H1 (cell line): ENCODE measurements around the gene ING5. TPM values are rescaled to one million over a fixed set of nuclear protein-coding genes. Genes with fewer than 3 reads are reported as not detected.

Experiments
- CHD1 ChIP-seq: IDR thresholded peaks from 2 replicates; pipeline ENCODE4 v1.6.1; 2012; ENCODE audit warnings: low read depth, low read length, improper control_type of control experiment
- CHD2 ChIP-seq: IDR thresholded peaks from 2 replicates; pipeline ENCODE4 v1.6.1; 2012; ENCODE audit warnings: low read length, improper control_type of control experiment
- CHD7 ChIP-seq: fragments of 300-600 bp; sonication (generic); IDR thresholded peaks from 2 replicates; pipeline ENCODE4 v1.7.1; 2012; ENCODE audit warnings: low read length, moderate library complexity, mild to moderate bottlenecking, inconsistent platforms; ENCODE audit not compliant: insufficient replicate concordance
- CREB1 ChIP-seq: IDR thresholded peaks from 2 replicates; pipeline ENCODE4 v1.6.1; 2012; ENCODE audit warnings: inconsistent platforms
- EZH2 ChIP-seq: fragments of 200-600 bp; sonication (generic); IDR thresholded peaks from 2 replicates; pipeline ENCODE4 v1.7.1; 2012; ENCODE audit warnings: low read depth, mild to moderate bottlenecking, moderate library complexity, low read length, inconsistent platforms; ENCODE audit not compliant: severe bottlenecking
- GTF2F1 ChIP-seq: IDR thresholded peaks from 2 replicates; pipeline ENCODE4 v1.6.1; 2012; ENCODE audit warnings: low read depth, low read length, improper control_type of control experiment, borderline replicate concordance
- JUND ChIP-seq: IDR thresholded peaks from 2 replicates; pipeline ENCODE4 v1.6.1; 2011; ENCODE audit warnings: mild to moderate bottlenecking, improper control_type of control experiment, low read length
- POU5F1 ChIP-seq: IDR thresholded peaks from 2 replicates; pipeline ENCODE4 v1.6.1; 2011; ENCODE audit warnings: low read depth, mild to moderate bottlenecking, low read length, moderate library complexity
- RXRA ChIP-seq: IDR thresholded peaks from 2 replicates; pipeline ENCODE4 v1.6.1; 2011; ENCODE audit warnings: low read depth, mild to moderate bottlenecking, low read length, moderate library complexity; ENCODE audit not compliant: insufficient read depth
- SAP30 ChIP-seq: fragments of 300-600 bp; sonication (generic); IDR thresholded peaks from 2 replicates; pipeline ENCODE4 v1.7.1; 2012; ENCODE audit warnings: low read length, moderate library complexity, mild to moderate bottlenecking, inconsistent platforms; ENCODE audit not compliant: insufficient read depth, insufficient replicate concordance
- SRF ChIP-seq: IDR thresholded peaks from 2 replicates; pipeline ENCODE4 v1.6.1; 2011; ENCODE audit warnings: mild to moderate bottlenecking, low read depth, low read length, moderate library complexity
- TAF7 ChIP-seq: optimal IDR thresholded peaks from 2 replicates; pipeline ENCODE3; 2011; ENCODE audit warnings: low read depth, mild to moderate bottlenecking, inconsistent platforms, low read length, moderate library complexity, borderline replicate concordance
- TBP ChIP-seq: IDR thresholded peaks from 2 replicates; pipeline ENCODE4 v1.6.1; 2011; ENCODE audit warnings: low read depth, low read length, improper control_type of control experiment
- polyA plus RNA-seq, 7 experiments: library from polyadenylated mRNA; depleted of rRNA in 3 of 7; stranded (reverse) in 5 of 7; unstranded in 2 of 7; fragments of >200 nt in 5 of 7; fragments of 200-250 nt in 2 of 7; gene quantifications; 1 replicate in 5 of 7; 2 replicates in 1 of 7; 4 replicates in 1 of 7; pipeline versions ENCODE4 v1.2.1 to v1.2.3, GENCODE V29; 2011 to 2013; ENCODE audit warnings: missing spikeins in 2 of 7, mixed read lengths in 2 of 7
- total RNA-seq: library from RNA; stranded (reverse); fragmentation: NEBNext Ultra II Directional; extraction: Animal tissue kit (Norgen Biotek cat#: 25700); gene quantifications from 2 replicates; pipeline ENCODE4 v1.2.1, GENCODE V29; 2021

Gene ING5
- total and polyA plus RNA-seq, 2 of the 8 experiments (the other 6 are each of a cell fraction or from before 2014, with no cell fraction given), result 41.5 to 47.4 TPM

- TF ChIP-seq CHD7 (no peak), CHD1 (no peak), SAP30 (no peak), TBP (no peak), CREB1 (no peak), GTF2F1 (no peak), POU5F1 (no peak), JUND (no peak), SRF (no peak), EZH2 (no peak), TAF7 (no peak), RXRA (no peak), CHD2 (no peak)
Measured at GRCh38 chr2:241753493-241753892, 51.7 kb downstream of the ING5 start (continued).
